ENCODE measurements around the gene FBXO21.

DNA sequence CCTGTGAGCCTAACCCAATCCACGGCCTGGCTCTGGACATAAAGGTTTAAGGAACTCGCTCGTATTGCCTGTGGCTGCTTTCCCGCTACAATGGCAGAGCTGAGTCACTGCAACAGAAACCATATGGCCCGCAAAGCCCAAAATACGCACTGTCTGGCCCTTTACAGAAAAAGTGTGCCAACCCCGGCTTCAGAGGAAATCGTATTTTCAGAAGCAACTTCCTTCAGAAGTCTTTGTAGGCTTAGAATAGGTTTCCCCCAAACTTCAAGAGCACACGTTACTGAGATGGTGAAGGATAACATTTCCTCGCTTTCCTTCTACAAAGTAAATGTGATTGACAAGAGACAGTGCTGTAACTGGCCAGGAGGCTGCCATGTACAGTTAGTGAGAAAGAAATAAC is 56.2 kb downstream of the FBXO21 start:
- TF ChIP-seq CTCF (conservative IDR thresholded peaks at IDR 0.05; ENCODE audit: low read length), result no peak
- no peak for TF ChIP-seq EZH2phosphoT487 (IDR thresholded peaks at IDR 0.05; ENCODE audit: borderline replicate concordance)

Data from Loucy (cell line).